NCI-H526 treated with DMSO at 0.1 percent for 48 hours (cell line): ENCODE measurements around the gene SIRT2.
"Not testable (repeated sequence)": the region's sequence is repeated elsewhere in the genome, so short reads cannot be mapped to it uniquely, and the experiment has no call there.

Experiments used
- DNase-seq: peaks from one replicate; lab custom pipeline; 2025; lab: John Stamatoyannopoulos, UW

Gene SIRT2

DNA sequence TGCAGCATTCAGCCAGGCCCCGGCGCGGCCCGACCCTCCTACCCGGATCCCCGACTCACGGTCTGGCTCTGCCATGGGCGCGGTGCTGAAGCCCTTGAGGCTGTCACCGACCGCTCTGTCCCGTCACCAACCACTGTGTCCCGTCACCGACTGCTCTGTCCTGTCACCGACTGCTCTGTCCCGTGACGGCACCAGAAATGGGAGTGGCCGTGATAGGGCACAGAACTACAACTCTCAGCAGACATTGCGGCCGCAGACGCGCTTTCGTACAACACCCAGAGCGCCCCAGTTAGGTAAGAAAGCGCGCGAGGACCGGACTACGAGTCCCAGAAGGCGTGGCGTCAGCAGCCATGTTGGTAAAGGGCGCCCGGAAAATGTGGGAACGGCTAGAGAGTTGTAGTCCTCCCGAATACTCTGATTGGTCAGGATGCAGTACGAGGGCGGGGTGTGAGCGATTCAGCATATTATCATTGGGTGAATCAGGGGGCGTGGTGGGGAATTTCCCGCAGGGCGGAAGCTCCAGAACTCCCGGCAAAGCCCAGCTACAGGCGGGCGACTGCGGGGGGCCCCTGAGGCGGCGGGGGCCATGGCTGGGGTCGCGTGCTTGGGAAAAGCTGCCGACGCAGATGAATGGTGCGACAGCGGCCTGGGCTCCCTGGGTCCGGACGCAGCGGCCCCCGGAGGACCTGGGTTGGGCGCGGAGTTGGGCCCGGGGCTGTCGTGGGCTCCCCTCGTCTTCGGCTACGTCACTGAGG, at the start of gene SIRT2, which contains the start of gene NFKBIB:
Gene SIRT2, minus strand, starts transcription at position 172 of the 755 bp plus-strand sequence. Its CDS starts 97 bp downstream, at position 75.
Gene NFKBIB, plus strand, starts transcription at position 523 of the 755 bp plus-strand sequence. Its CDS starts 64 bp downstream, at position 587.
- peak; percentile 99 for DNase-seq

DNA sequence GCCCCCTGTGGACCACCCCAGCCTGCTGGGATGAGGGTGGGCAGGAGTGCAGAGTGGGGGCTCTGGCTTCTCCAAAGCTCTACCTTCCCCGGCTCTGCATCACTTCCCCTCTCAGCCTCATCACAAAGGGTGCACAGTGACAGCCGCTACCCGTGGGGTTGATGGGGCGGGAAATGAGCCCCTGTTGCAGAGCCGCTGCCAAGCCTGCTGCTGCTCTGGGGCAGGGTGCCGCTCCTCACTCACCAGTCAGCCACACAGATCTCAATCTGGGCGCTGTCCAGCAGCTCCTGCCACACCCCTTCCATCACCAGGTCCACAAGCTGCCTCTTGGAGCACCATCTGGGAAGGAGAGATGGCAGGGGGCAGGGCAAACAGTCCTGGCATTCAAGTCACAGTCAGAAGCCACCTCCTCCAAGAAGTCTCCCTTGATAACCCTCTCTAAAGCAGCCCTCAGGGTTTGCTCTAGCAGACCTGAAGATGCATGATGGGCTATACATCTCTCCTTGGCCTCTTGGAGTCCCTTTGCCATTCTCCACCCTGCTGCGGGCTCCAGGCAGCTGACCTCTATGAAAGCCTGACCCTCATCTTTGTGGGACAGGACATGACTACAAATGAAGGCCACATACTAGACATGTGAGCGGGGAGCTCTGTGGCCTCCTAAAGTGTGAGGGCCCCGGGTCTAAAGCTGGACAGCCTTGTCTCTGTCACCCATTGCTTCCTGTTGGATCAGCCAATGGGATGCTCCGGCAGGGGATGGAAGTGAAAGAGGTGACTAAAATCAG, 47.0 kb upstream of the SIRT2 start:
- DNase-seq, result no peak

DNA sequence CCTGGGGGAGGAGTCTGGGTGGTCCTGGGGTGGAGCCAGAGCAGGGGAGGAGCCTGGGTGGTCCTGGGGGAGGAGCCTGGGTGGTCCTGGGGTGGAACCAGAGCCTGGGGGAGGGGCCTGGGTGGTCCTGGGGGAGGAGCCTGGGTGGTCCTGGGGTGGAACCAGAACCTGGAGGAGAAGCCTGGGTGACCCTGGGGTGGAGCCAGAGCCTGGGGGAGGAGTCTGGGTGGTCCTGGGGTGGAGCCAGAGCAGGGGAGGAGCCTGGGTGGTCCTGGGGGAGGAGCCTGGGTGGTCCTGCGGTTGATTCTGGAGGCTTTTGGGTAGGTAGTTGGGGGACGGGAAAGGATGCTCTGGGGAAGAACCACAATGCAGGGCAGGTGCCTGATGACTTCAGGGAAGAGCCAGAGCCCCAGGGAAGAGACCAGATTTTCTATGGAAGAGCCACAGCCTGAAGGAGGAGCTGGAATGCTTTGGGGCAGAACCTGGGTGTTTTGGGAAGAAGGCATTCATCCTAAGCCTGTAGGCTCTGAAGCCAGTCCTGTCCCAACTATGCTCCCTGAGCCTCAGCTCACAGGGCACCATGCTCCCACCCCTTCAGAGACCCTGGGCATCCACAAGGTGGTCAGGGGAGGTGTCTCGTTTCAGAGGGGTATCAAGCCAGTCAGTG, 46.3 kb upstream of the SIRT2 start:
- no peak for DNase-seq

DNA sequence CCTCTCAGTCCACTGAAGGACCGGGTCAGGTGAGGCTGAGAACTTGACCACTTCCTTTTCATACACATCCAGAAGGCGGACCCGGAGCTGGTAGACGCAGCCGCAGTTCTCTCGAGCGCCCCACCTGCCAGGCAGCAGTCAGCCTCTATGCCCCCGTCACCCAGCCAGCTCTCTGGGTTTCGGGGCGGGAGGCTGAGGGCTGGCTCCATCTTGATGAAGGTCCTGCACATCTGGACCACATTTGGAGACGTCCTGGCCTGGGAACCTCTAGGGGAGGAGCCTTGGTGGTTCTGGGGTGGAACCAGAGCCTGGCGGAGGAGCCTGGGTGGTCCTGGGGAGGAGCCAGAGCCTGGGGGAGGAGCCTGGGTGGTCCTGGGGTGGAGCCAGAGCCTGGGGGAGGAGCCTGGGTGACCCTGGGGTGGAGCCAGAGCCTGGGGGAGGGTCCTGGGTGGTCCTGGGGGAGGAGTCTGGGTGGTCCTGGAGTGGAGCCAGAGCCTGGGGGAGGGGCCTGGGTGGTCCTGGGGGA, 45.6 kb upstream of the SIRT2 start:
- no peak for DNase-seq

DNA sequence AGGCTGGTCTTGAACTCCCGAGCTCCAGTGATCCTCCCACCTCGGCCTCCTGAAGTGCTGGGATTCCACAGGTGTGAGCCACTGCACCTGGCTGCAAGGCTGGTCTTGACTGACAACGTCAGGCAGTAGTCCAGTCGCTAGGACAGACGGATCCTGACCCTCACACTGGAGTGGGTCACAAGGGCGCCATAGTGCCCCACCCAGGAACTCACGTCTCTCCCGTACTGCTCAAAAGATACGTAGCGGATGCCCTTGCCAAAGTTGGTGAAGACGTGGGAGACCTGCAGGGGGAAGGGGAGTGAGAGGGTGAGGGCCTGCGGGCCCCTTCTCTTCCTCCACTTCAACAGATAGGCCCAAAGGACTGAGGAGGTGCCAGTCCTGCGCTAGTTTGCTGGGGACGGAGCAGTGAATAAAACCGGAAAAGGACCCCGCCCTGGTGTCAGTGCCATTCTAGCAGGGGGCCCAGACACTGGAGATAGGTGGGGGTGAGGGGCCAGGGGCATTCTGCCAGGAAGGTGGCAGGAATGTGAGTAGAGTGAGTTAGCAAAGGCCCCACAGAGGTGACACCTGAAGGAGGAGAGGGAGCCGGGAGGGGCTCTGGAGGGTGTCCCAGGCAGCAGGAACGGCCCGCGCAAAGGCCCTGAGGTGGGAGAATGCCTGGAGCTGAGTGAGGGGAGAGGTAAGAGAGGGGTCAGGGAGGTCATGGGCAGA, 43.2 kb upstream of the SIRT2 start:
- DNase-seq, result no peak

DNA sequence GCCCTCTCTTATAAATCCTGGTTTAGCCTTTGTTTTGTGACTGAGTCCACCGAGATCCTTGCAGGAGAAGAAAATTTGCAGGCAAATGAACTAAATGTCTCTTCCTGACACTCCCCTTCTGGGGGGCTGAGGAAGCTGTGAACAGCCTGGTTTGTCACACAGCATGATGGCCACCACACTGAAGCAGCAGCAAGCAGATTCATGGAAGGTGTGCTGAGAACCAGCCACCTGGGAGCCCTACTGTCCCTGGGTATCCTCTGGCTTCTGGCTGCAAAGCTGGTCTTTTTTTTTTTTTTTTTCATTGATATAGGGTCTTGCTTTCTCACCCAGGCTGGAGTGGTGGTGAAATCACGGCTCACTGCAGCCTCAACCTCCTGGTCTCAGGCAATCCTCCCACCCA, 42.6 kb upstream of the SIRT2 start:
- DNase-seq, result no peak

DNA sequence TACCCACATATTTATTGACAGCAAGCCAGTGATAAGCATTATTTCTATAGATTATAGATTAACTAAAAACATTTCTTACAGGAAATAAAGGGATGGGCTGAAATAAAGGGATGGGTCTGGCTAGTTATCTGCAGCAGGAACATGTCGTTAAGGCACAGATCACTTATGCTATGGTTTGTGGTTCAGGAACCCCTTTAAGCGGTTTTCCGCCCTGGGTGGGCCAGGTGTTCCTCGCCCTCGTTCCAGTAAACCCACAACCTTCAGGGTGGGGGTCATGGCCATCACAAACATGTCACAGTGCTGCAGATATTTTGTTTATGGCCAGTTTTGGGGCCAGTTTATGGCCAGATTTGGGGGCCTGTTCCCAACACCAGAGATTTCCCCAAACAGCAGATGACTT, 42.0 kb upstream of the SIRT2 start:
- not testable (repeated sequence) for DNase-seq

DNA sequence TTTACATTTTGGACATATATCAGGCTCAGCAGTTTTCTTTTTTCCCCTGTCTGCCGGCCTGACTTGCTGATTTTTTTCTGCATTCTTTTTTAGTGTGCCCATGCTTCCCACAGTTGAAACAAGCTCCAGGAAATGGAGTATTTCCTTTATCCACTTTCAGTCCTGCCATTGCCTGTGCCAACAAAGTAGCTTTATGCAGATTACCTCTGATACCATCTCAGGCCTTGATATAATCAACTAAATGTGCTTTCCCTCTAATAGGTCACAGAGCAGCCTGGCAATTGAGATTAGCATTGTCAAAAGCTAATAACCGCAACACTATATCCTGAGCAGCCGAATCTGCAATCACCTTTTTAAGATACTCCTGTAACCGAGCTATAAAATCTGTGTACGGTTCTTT, 40.5 kb upstream of the SIRT2 start:
- DNase-seq, result no peak

DNA sequence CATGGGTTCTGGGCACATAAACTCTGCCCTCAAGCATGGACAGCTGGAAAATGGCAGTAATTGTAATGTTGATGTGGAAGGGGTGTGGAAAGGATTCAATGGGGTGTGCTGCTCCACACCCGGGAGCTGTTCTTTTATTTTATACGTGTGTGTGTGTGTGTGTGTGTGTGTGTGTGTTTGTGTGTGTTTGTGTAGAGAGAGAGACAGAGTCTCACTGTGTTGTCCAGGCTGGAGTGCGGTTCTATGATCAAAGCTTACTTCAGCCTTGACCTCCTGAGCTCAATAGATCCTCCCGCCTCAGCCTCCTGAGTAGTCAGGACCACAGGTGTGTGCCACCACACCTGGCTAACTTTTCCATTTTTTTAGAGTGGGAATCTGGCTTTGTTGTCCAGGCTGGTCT, 34.1 kb upstream of the SIRT2 start:
- DNase-seq, result no peak

DNA sequence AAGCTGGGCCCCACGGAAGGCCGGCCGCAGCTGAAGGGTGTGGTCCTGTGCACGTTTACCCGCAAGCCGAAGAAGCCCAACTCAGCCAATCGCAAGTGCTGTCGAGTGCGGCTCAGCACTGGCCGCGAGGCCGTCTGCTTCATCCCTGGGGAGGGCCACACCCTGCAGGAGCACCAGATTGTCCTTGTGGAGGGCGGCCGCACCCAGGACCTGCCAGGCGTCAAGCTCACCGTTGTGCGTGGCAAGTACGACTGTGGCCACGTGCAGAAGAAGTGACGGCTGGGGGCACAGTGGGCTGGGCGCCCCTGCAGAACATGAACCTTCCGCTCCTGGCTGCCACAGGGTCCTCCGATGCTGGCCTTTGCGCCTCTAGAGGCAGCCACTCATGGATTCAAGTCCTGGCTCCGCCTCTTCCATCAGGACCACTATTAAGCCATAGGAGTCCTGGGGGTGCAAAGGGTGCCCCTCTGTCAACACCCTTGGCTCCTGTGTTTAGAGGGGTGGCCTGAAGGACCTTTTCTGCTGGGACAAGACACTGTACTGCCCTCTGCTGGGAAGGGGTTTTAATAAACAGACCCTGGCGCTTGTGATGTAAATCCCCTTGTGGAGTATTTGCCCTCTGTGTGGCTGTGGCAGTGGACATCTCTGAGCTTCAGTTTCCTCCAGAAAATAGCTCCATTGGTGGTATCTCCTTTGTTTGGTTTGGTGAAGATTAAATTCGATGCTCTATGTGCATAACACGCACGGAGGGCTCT, 33.2 kb upstream of the SIRT2 start:
- no peak for DNase-seq

DNA sequence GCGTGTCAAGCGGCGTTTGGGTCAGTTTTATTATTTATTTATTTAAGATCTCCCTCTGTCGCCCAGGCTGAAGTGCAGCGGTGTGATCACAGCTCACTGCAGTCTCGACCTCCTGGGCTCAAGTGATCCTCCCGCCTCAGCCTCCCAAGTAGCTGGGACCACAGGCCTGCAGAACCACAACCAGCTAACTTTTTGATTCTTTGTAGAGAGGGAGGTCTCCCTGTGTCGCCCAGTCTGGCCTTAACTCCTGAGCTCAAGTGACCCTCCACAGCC, 32.0 kb upstream of the SIRT2 start:
- DNase-seq, result no peak

DNA sequence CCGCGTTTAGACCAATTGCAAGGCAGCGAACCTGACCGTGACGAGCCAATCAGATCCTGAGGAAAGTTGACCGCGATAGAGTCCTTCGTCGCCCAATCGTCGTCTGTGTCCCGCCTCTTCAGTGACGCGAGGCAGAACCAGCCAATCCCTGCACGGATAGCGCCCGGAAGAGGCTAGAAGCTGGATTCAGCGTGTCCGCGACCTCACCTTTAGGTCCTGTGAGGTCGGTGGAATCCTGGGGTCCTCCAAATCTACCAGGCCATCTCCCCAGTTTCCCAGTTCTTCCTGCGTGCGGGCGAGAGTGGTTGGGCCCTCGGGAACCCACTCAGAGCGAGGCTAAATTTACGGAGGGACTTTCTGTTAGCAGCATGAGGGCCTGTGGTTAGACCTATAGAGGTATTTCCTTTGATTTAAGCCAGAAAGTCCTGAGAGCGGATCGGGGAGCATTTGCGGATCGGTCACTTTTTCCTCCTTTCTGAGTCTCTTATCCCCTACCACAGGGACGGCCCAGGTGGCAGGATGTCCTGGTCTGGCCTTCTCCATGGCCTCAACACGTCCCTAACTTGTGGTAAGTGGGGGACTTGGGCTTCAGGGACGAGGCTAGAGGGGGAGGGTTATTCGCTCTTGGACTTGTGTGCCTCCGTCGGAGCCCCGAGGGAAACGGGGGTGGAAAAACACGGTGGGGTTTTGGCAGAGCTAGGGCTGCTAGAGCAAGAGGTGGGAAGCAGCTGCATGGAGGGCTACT, 31.5 kb upstream of the SIRT2 start, which contains the start of gene MRPS12:
Gene MRPS12, plus strand, starts transcription at position 169 of the 745 bp plus-strand sequence. Its CDS starts 351 bp downstream, at position 520.
- DNase-seq, result peak; percentile 98

DNA sequence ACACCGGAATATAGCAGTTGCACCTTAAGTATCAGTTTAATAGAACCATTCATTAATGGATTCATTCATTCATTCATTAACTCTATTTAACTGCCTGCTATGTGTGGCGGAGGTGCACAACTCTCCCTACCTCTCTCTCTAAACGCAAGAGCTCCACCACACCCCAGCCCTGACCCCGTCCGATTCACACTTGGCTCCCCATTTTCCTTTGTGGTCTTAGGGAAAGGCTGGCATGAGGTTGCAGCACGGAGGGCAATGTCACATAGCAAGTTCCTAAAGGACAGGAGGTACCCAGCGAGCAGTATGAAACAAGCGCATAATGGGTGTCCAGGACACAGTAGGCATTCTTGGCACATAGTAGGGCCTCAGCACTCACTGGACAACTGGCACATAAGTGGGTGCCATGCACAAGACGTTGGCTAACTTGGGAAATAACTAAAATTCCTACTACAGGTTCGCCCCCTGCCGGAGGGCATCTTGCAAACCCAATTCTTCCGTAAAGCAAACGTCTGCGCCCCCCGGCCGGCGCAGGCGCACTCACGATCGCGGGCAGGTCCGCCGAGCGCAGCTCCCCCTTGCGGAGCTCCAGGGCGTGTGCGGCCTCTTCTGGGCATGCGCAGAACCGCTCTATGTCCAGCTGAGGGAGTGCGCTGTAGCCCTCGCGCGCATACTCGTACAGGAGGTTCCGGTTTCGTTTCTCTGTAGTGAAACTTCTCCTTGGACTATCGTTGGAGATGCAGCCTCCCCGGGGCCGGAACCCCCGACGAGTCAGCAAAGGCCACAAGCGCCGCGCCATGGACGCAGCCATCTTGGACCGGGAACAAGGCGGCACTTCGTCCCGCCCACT, 30.7 kb upstream of the SIRT2 start, which contains the start of gene SARS2:
Gene SARS2, minus strand, starts transcription at position 835 of the 847 bp plus-strand sequence. Its CDS starts 27 bp downstream, at position 808.
- peak; percentile 93 for DNase-seq

DNA sequence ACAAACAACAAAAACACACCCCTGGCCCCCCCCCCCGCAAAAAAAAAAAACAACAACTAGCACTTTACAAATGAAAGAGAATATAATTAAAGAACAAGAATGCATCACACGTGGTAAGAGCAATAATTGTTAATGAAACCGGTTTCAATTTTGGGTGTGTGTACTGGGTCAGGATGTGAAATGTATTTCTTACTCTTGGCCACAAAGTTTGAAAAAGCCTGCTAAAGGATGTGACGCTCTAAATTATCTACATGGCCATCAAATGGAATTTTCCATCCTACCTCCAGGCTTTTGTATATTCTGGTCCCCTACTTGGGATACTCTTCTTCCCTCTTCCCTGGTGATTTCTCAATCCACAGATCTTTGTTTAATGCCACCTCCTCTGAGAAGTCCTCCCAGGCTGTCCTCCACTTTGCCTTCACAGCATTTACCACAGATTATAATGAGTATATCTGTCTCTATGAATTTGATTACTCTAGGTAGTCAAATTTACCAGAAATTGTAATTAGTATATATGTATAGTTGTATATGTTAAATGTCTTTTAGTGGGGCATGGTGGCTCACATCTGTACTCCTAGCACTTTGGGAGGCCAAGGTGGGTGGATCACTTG, 29.1 kb upstream of the SIRT2 start:
- DNase-seq, result no peak

DNA sequence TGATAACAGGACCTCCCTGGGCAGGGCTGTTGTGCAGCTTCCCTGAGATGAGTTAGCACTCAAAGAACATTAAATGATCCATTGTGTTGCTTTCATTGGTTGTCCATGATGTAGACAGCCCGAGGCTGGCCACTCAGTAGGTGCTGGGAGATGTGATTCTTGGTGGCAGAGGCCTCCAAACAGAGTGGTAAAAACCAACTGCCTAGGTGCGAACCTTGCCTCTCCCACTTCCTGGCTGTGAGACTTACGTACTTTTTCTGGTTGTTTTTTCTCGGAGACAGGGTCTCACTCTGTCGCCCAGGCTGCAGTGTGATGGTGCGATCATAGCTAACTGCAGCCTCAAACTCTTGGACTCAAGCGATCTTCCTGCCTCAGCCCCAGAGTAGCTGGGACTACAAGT, 25.0 kb upstream of the SIRT2 start:
- DNase-seq, result no peak

DNA sequence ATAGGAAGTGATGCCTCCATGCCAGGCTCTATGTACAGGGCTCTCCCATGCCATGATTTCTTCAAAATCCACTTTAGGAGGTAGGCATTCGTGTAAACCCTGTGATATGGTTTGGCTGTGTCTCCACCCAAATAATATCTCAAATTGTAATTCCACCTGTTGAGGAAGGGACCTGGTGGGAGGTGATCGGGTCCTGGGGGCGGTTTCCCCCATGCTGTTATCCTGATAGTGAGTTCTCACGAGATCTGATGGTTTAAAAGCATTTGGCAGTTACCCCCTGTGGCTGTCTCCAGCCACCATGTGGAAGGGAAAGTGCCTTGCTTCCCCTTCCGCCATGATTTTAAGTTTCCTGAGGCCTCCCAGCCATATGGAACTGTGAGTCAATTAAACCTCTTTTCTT, 23.1 kb upstream of the SIRT2 start:
- no peak for DNase-seq

DNA sequence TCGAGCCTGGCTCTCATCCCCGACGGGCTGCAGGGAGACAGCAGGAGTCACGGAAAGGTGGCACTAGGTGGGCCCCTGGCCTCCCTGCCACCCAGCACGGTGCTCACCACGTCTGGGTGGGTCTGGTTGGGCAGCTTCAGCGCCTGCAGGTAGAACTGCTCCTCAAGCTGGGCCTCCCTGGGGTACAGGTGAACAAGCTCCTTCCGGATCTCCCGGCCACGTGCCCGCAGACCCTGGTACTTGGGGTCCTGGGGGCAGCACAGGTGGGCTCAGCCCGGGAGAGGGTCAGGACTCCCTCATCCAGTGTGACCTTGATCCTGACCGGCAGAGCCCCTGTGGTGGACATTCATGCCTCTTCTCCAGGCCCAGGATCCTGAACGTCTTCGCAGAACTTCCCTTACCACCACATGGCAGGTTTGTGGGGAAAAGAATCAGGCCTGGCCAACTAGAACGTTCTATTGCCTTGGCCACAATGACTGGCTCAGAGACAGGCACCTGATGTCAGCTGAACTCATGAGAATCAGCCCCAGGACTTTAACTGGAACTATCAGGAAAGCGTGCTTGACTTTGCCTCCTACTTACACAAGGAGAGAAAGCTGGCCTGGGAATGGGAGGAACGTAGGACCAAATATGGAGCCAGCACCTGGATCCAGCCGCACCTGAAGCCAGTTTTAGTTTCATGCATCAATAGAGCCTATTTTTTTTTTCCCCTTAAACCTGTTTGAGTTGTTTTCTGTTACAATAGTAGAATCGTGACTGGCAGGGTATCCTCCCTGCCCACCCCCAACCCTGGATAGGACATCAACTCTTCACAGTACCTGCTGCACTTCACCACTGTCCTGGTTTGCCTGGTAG, 22.2 kb upstream of the SIRT2 start:
- no peak for DNase-seq
